ENCODE data around the gene LYPD3.

GRCh38 chr19:43485951-43486350 lies 20.5 kb upstream of the LYPD3 start:
- TF ChIP-seq POLR2AphosphoS5 (IDR thresholded peaks at IDR 0.05) = no peak
- TF ChIP-seq, protein P1, sequence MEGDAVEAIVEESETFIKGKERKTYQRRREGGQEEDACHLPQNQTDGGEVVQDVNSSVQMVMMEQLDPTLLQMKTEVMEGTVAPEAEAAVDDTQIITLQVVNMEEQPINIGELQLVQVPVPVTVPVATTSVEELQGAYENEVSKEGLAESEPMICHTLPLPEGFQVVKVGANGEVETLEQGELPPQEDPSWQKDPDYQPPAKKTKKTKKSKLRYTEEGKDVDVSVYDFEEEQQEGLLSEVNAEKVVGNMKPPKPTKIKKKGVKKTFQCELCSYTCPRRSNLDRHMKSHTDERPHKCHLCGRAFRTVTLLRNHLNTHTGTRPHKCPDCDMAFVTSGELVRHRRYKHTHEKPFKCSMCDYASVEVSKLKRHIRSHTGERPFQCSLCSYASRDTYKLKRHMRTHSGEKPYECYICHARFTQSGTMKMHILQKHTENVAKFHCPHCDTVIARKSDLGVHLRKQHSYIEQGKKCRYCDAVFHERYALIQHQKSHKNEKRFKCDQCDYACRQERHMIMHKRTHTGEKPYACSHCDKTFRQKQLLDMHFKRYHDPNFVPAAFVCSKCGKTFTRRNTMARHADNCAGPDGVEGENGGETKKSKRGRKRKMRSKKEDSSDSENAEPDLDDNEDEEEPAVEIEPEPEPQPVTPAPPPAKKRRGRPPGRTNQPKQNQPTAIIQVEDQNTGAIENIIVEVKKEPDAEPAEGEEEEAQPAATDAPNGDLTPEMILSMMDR (IDR thresholded peaks at IDR 0.05) = no peak

All from prostate gland (tissue), 2 donors.